K562 (cell line): ENCODE results near the gene HDAC5. TPM values are rescaled to one million over a fixed set of nuclear protein-coding genes. Genes with fewer than 3 reads are reported as not detected.
A peak's percentile ranks its signal among the peaks of the same experiment; 100 is the strongest.

Experiments used
- ATAC-seq: fragments of 200-7000 bp; cut with Tn5 transposase; 3 replicates; pipeline ENCODE4 v1.9.1; 2020; ENCODE audit warnings: moderate library complexity
- BruUV-seq: library from RNA; stranded (reverse); fragments of 400-500 nt; replicated peaks from 2 replicates; lab custom pipeline; 2021; lab: Mats Ljungman, UMichigan
- CTCF ChIA-PET: fragments of 300-600 bp; formaldehyde crosslinking; extraction: SDS; loops from one replicate; lab custom pipeline; 2021; ENCODE audit warnings: low intra/inter-chr PET ratio; lab: Yijun Ruan, JAX
- POLR2A ChIA-PET: fragments of 300-600, 350-650 bp; sonication (Branson Sonifier 250); formaldehyde crosslinking; extraction: SDS; loops from one replicate; lab custom pipeline; 2021; ENCODE audit warnings: antibody characterized with exemption, inconsistent platforms; lab: Yijun Ruan, JAX
- DNase-seq, 4 experiments: peaks; one replicate each; pipeline versions ENCODE4 v3.0.0 to v3.0.0-alpha.2; 2011 to 2018; ENCODE audit warnings: low spot score in 3 of 4, mixed read lengths in 3 of 4; ENCODE audit errors: extremely low read depth in 1 of 4
- FAIRE-seq: peaks from 2 replicates; lab custom pipeline; 2011; peaks lifted over from hg19 to GRCh38; lab: Jason Lieb, UNC
- H2AFZ ChIP-seq: 2 replicates; pipeline ENCODE4 v1.6.0; 2011; ENCODE audit warnings: low read depth, low read length, control low read depth, inconsistent platforms
- H3K27ac ChIP-seq: fragments of 200-600 bp; 3 replicates; pipeline ENCODE4 v1.8.0; 2011; ENCODE audit warnings: low read depth, mild to moderate bottlenecking, control low read depth, inconsistent platforms, low read length, moderate library complexity, mixed read lengths; ENCODE audit errors: extremely low read depth
- H3K27me3 ChIP-seq, 2 experiments: fragments of 300-600 bp in 1 of 2; 2 replicates in 1 of 2; 3 replicates in 1 of 2; pipeline versions ENCODE4 v1.6.0 to v1.8.0; 2011; ENCODE audit warnings: inconsistent platforms in 2 of 2, low read length in 2 of 2, mild to moderate bottlenecking in 1 of 2, mixed read lengths in 1 of 2, moderate library complexity in 1 of 2; ENCODE audit not compliant: control insufficient read depth in 2 of 2, insufficient read depth in 2 of 2
- H3K36me3 ChIP-seq: fragments of 300-600 bp; 3 replicates; pipeline ENCODE4 v1.8.0; 2011; ENCODE audit warnings: mild to moderate bottlenecking, low read length, inconsistent platforms; ENCODE audit not compliant: control insufficient read depth, insufficient read depth
- H3K4me1 ChIP-seq, 2 experiments: fragments of 200-600 bp in 1 of 2; replicated peaks in 1 of 2; 2 replicates in 1 of 2; 3 replicates in 1 of 2; pipeline versions ENCODE4 v1.5.1 to v1.8.0; 2011; ENCODE audit warnings: inconsistent platforms in 2 of 2, low read length in 2 of 2, mild to moderate bottlenecking in 1 of 2, mixed read lengths in 1 of 2, moderate library complexity in 1 of 2; ENCODE audit not compliant: control insufficient read depth in 2 of 2, insufficient read depth in 2 of 2
- H3K4me2 ChIP-seq: 2 replicates; pipeline ENCODE4 v1.6.1; 2011; ENCODE audit warnings: low read length, control low read depth, inconsistent platforms, mixed read lengths; ENCODE audit not compliant: insufficient read depth
- H3K4me3 ChIP-seq: fragments of 200-600 bp; sonication (generic), shearing (Covaris generic); 2 replicates; pipeline ENCODE4 v1.5.1; 2016; ENCODE audit warnings: control low read depth, inconsistent platforms
- H3K79me2 ChIP-seq: fragments of 200-600 bp; 3 replicates; pipeline ENCODE4 v1.8.0; 2011; ENCODE audit warnings: low read length, inconsistent platforms; ENCODE audit not compliant: control insufficient read depth, insufficient read depth
- H3K9ac ChIP-seq, 2 experiments: 2 replicates each; pipeline versions ENCODE4 v1.6.0 to v1.6.1; 2011; ENCODE audit warnings: low read depth in 2 of 2, low read length in 2 of 2, control low read depth in 1 of 2, inconsistent platforms in 1 of 2, mild to moderate bottlenecking in 1 of 2, mixed read lengths in 1 of 2; ENCODE audit not compliant: insufficient read depth in 1 of 2
- H3K9me1 ChIP-seq: one replicate; pipeline ENCODE4 v1.6.0; 2011; ENCODE audit warnings: inconsistent platforms, mild to moderate bottlenecking, low read length, moderate library complexity; ENCODE audit not compliant: control insufficient read depth, insufficient read depth
- H3K9me3 ChIP-seq: replicated peaks from 2 replicates; pipeline ENCODE4 v1.5.1; 2011; ENCODE audit warnings: low read depth, low read length, inconsistent platforms; ENCODE audit not compliant: control insufficient read depth, insufficient read depth
- H4K20me1 ChIP-seq: replicated peaks from 2 replicates; pipeline ENCODE4 v1.6.1; 2011; ENCODE audit warnings: low read length, inconsistent platforms, mixed read lengths; ENCODE audit not compliant: control insufficient read depth, insufficient read depth
- CGGBP1 ChIP-seq: fragments of 250-450 bp; sonication (Bioruptor Pico); IDR thresholded peaks from 2 replicates; pipeline ENCODE4 v1.9.0; 2021; ENCODE audit warnings: mild to moderate bottlenecking
- CTCFL ChIP-seq: IDR thresholded peaks from 2 replicates; pipeline ENCODE4 v1.6.1; 2011; ENCODE audit warnings: borderline replicate concordance, low read depth, mild to moderate bottlenecking, moderate library complexity, low read length; ENCODE audit not compliant: insufficient read depth, poor library complexity, severe bottlenecking
- EGR1 ChIP-seq: fragments of 450-650 bp; conservative IDR thresholded peaks from 2 replicates; pipeline ENCODE4 v1.6.1; 2017; ENCODE audit warnings: mild to moderate bottlenecking
- EP400 ChIP-seq: fragments of 450-650 bp; IDR thresholded peaks from 2 replicates; pipeline ENCODE4 v1.6.1; 2017; ENCODE audit warnings: antibody characterized with exemption, mild to moderate bottlenecking, moderate library complexity
- GTF2A2 ChIP-seq: IDR thresholded peaks from 2 replicates; pipeline ENCODE4 v1.6.1; 2016; ENCODE audit warnings: mild to moderate bottlenecking, missing genetic modification characterization, missing compliant biosample characterization
- HDAC6 ChIP-seq: IDR thresholded peaks from 2 replicates; pipeline ENCODE4 v1.6.1; 2012; ENCODE audit warnings: low read depth, mild to moderate bottlenecking, control low read depth, inconsistent platforms, low read length, moderate library complexity
- HMGN3 ChIP-seq: IDR thresholded peaks from 2 replicates; pipeline ENCODE4 v1.6.1; 2011; ENCODE audit warnings: borderline replicate concordance, low read depth, mild to moderate bottlenecking, mixed read lengths, low read length; ENCODE audit not compliant: insufficient read length; ENCODE audit errors: extremely low read depth
- MYC ChIP-seq, 2 experiments: fragments of 250-450 bp in 1 of 2; sonication (Bioruptor Pico) in 1 of 2; IDR thresholded peaks; 2 replicates each; pipeline versions ENCODE4 v1.5.1 to v1.6.1; 2012 to 2021; ENCODE audit warnings: low read depth in 2 of 2, borderline replicate concordance in 1 of 2, improper control_type of control experiment in 1 of 2, low read length in 1 of 2, mild to moderate bottlenecking in 1 of 2, moderate library complexity in 1 of 2
- PML ChIP-seq: IDR thresholded peaks from 2 replicates; pipeline ENCODE4 v1.6.1; 2012; ENCODE audit warnings: low read length, inconsistent platforms
- POLR2A ChIP-seq: fragments of 450-650 bp; conservative IDR thresholded peaks from 2 replicates; pipeline ENCODE4 v1.6.1; 2016
- POLR2B ChIP-seq: fragments of 450-650 bp; IDR thresholded peaks from 2 replicates; pipeline ENCODE4 v1.6.1; 2018; ENCODE audit warnings: low read depth; ENCODE audit not compliant: partially characterized antibody
- SMARCA5 ChIP-seq: fragments of 450-650 bp; IDR thresholded peaks from 2 replicates; pipeline ENCODE4 v1.6.1; 2016
- STAT6 ChIP-seq: sonication (generic); formaldehyde crosslinking; IDR thresholded peaks from 2 replicates; pipeline ENCODE4 v1.8.1; 2023; ENCODE audit warnings: mild to moderate bottlenecking, missing genetic modification reagents
- VEZF1 ChIP-seq: fragments of 200-800 bp; sonication (Bioruptor generic); IDR thresholded peaks from 2 replicates; pipeline ENCODE4 v1.6.1; 2017; ENCODE audit warnings: missing genetic modification characterization, missing compliant biosample characterization
- ZNF23 ChIP-seq: fragments of 250-450 bp; sonication (Bioruptor Pico); IDR thresholded peaks from 2 replicates; pipeline ENCODE4 v1.4.0; 2020; ENCODE audit warnings: mild to moderate bottlenecking
- WGBS: fragments of 100-300 bp; shearing (Covaris generic); methylation state at CpG from one replicate; pipeline ENCODE4 v1.1.6; 2016; ENCODE audit warnings: low coverage, mixed read lengths; ENCODE audit not compliant: insufficient coverage; ENCODE audit errors: missing lambda C conversion rate; 5-methylcytosine and 5-hydroxymethylcytosine counted together
- in situ Hi-C: fragments of 300-500 bp; cut with MboI; formaldehyde crosslinking; loops from 4 replicates; pipeline ENCODE4 v1.15.0; 2018; ENCODE audit warnings: inconsistent platforms, mixed read lengths
- intact Hi-C: fragments of 100-400 bp; cut with micrococcal nuclease; formaldehyde crosslinking; loops from 2 replicates; pipeline ENCODE4 v1.14.2; 2022
- polyA plus RNA-seq, 8 experiments: library from polyadenylated mRNA; depleted of rRNA in 4 of 8; stranded (reverse) in 5 of 8; unstranded in 3 of 8; fragments of >200 nt; fragmentation: Nextera tagmentation in 2 of 8; fragmentation: Illumina TruSeq in 1 of 8; extraction: Ambion mirVana in 2 of 8; extraction: Trizol in 1 of 8; gene quantifications; 2 replicates each; pipeline versions ENCODE4 v1.2.1 to v1.2.3, GENCODE V29; 2011 to 2014; ENCODE audit warnings: inconsistent platforms in 1 of 8, missing spikeins in 1 of 8
- total RNA-seq, 7 experiments: library from RNA; depleted of rRNA in 6 of 7; stranded (reverse); fragments of >200 nt in 6 of 7; fragmentation: Illumina TruSeq in 2 of 7; extraction: Trizol in 2 of 7; gene quantifications; 2 replicates each; pipeline versions ENCODE4 v1.2.1 to v1.2.3, GENCODE V29; 2011 to 2021; ENCODE audit warnings: low replicate concordance in 1 of 7

Gene HDAC5
- total and polyA plus RNA-seq, 9 of the 15 experiments (the other 6 are each of a cell fraction or from before 2014, with no cell fraction given), result 0.45 to 26.2 (median 16.4) TPM

GRCh38 chr17:44066204-44066930, 57.1 kb downstream of the HDAC5 start, which contains the start of gene LSM12:
LSM12 (minus strand) TSS chr17:44066671; CDS start chr17:44066587, 84 bp downstream.
- Histone ChIP-seq H3K36me3 (peaks cover 29% of the 10 kb centered on the region), H3K27ac (peak within 1 kb of the TSS; percentile 95), H4K20me1 (peaks cover 10% of the 10 kb centered on the region; the same call in 1 of the 2 replicates), H3K4me1 (peaks cover 28 to 33% of the 10 kb centered on the region in 2 experiments; a peak in 4 of 5 replicates), H3K27me3 (no peaks in the 10 kb centered on the region), H3K9ac (peak within 1 kb of the TSS; percentile 93), H2AFZ (peak within 1 kb of the TSS; percentile 82), H3K79me2 (peaks cover 60% of the 10 kb centered on the region), H3K9me3 (no peaks in the 10 kb centered on the region), H3K9me1 (no peaks in the 10 kb centered on the region), H3K4me3 (peak within 1 kb of the TSS; percentile 94), H3K4me2 (peak within 1 kb of the TSS; percentile 99)
- in situ Hi-C loops (no loop called here), intact Hi-C loops (no loop called here)
- ATAC-seq (peak; percentile 81), DNase-seq (peak; percentile 92 to 97 (median 96)), FAIRE-seq (peak; percentile 92)
- ChIA-PET POLR2A (interaction anchor here (0.6 to 2.3 kb wide), 15 partner anchors 8 to 457 kb away, joined by 3 to 11 read pairs (median 3); partner anchors contain the start of gene HDAC5), CTCF (no interaction called here)
- BruUV-seq, result no TSS peak
- WGBS, result 1% methylated on average over 40 of the region's 65 CpGs
- TF ChIP-seq CTCFL (no peak), STAT6 (CRISPR knock-in tag) (peak; percentile 48; the same call in 1 of the 2 replicates), POLR2B (peak; percentile 63), HMGN3 (peak; percentile 41), ZNF23 (CRISPR knock-in tag) (no peak), HDAC6 (no peak), VEZF1 (CRISPR knock-in tag) (peak; percentile 84), GTF2A2 (tag) (no peak), EGR1 (peak; percentile 55), CGGBP1 (CRISPR knock-in tag) (peak; percentile 74; the same call in 1 of the 2 replicates), PML (peak; percentile 15; the same call in 1 of the 2 replicates), MYC (IDR thresholded peaks at IDR 0.05; ENCODE audit: low read depth, low read length) (peak; percentile 77), MYC (CRISPR knock-in tag; IDR thresholded peaks at IDR 0.05; ENCODE audit: borderline replicate concordance, low read depth) (no peak), EP400 (peak; percentile 58; the same call in 1 of the 2 replicates), SMARCA5 (peak; percentile 28; the same call in 1 of the 2 replicates), POLR2A (peak; percentile 92)
